ENCODE measurements around the gene PPP2R2B.

PPP2R2B gene

DNA sequence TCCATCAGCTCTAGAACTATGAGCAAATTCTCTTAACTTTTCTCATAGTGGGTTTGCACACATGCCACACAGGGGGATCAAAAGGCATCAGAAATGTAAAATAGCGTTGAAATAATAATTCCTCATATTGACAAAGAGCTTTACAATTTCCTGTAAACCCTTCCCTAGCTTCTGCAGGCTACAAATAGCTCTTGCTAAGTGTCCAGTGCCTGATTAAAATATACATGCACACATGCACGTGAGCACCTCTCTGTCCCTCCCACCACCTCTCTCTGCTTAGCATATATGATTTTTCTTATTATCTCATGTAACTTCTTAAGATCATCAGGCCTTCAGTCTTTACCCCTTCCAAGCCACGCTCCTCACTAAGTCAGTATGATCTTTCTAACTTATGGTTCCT is 13.7 kb upstream of the PPP2R2B start:
- no peaks in the 10 kb centered on the region for H3K36me3 ChIP-seq (ENCODE audit: insufficient read depth)
- TF ChIP-seq, protein P1, sequence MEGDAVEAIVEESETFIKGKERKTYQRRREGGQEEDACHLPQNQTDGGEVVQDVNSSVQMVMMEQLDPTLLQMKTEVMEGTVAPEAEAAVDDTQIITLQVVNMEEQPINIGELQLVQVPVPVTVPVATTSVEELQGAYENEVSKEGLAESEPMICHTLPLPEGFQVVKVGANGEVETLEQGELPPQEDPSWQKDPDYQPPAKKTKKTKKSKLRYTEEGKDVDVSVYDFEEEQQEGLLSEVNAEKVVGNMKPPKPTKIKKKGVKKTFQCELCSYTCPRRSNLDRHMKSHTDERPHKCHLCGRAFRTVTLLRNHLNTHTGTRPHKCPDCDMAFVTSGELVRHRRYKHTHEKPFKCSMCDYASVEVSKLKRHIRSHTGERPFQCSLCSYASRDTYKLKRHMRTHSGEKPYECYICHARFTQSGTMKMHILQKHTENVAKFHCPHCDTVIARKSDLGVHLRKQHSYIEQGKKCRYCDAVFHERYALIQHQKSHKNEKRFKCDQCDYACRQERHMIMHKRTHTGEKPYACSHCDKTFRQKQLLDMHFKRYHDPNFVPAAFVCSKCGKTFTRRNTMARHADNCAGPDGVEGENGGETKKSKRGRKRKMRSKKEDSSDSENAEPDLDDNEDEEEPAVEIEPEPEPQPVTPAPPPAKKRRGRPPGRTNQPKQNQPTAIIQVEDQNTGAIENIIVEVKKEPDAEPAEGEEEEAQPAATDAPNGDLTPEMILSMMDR (conservative IDR thresholded peaks at IDR 0.05; ENCODE audit: low read depth, low read length): no peak
- no peaks in the 10 kb centered on the region for H3K27me3 ChIP-seq (ENCODE audit: insufficient read depth, low read depth)
- H3K4me1 ChIP-seq (ENCODE audit: low read depth, poor library complexity, severe bottlenecking): peaks cover 9% of the 10 kb centered on the region
- H3K79me2 ChIP-seq (ENCODE audit: insufficient read depth, low read depth): no peaks in the 10 kb centered on the region
- H3K9ac ChIP-seq: no peak overlapping the region
- H3K4me3 ChIP-seq (IDR thresholded peaks at IDR 0.05; ENCODE audit: insufficient read depth, low read depth, low read length): no peak overlapping the region
- no peak overlapping the region for H3K4me2 ChIP-seq
- no peaks in the 10 kb centered on the region for H4K20me1 ChIP-seq (ENCODE audit: insufficient read depth)
- H3K27ac ChIP-seq: no peak overlapping the region
- no peak overlapping the region for H2AFZ ChIP-seq (ENCODE audit: low read depth)

DNA sequence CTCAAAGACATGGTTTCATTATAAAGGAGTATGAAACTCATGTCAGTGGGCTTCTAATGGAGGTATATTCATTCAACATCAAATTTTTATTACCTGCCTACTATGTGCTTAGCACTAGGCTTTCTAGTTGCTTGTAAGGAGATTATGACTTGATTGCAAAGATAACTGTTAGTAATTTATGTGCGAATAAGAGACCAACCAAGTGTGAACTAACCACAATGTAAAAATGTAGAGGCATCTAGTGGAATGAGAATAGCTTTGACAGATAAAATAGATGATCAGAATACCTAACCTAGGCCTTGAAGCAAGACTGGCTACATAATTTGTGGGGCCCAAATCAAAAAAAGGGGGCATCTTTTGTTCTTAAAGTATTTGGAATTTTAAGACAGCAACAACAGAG is 13.0 kb upstream of the PPP2R2B start:
- Histone ChIP-seq H3K4me3 (IDR thresholded peaks at IDR 0.05; ENCODE audit: insufficient read depth, low read depth, low read length) (no peak overlapping the region), H3K27me3 (ENCODE audit: insufficient read depth, low read depth) (no peaks in the 10 kb centered on the region), H3K4me1 (ENCODE audit: low read depth, poor library complexity, severe bottlenecking) (peaks cover 9% of the 10 kb centered on the region), H3K36me3 (ENCODE audit: insufficient read depth) (no peaks in the 10 kb centered on the region), H3K4me2 (no peak overlapping the region), H3K79me2 (ENCODE audit: insufficient read depth, low read depth) (no peaks in the 10 kb centered on the region), H3K9ac (no peak overlapping the region), H3K27ac (no peak overlapping the region), H4K20me1 (ENCODE audit: insufficient read depth) (no peaks in the 10 kb centered on the region), H2AFZ (ENCODE audit: low read depth) (no peak overlapping the region)
- TF ChIP-seq, protein P1 (conservative IDR thresholded peaks at IDR 0.05; ENCODE audit: low read depth, low read length): no peak

- TF ChIP-seq, protein P1 (conservative IDR thresholded peaks at IDR 0.05; ENCODE audit: low read depth, low read length): no peak
- H3K4me1 ChIP-seq (ENCODE audit: low read depth, poor library complexity, severe bottlenecking): peaks cover 9% of the 10 kb centered on the region
- H3K27ac ChIP-seq: no peak overlapping the region
- no peak overlapping the region for H3K4me2 ChIP-seq
- no peak overlapping the region for H3K4me3 ChIP-seq (IDR thresholded peaks at IDR 0.05; ENCODE audit: insufficient read depth, low read depth, low read length)
- H3K9ac ChIP-seq: no peak overlapping the region
- no peaks in the 10 kb centered on the region for H3K36me3 ChIP-seq (ENCODE audit: insufficient read depth)
- H2AFZ ChIP-seq (ENCODE audit: low read depth): peak overlapping the region; percentile 58
- no peaks in the 10 kb centered on the region for H3K79me2 ChIP-seq (ENCODE audit: insufficient read depth, low read depth)
- no peaks in the 10 kb centered on the region for H3K27me3 ChIP-seq (ENCODE audit: insufficient read depth, low read depth)
- H4K20me1 ChIP-seq (ENCODE audit: insufficient read depth): no peaks in the 10 kb centered on the region
These were observed 12.3 kb upstream of the PPP2R2B start for GRCh38 chr5:146890731-146891440.

- peaks cover 9% of the 10 kb centered on the region for H3K4me1 ChIP-seq (ENCODE audit: low read depth, poor library complexity, severe bottlenecking)
- no peaks in the 10 kb centered on the region for H3K27me3 ChIP-seq (ENCODE audit: insufficient read depth, low read depth)
- TF ChIP-seq, protein P1 (conservative IDR thresholded peaks at IDR 0.05; ENCODE audit: low read depth, low read length): no peak
- H3K4me3 ChIP-seq (IDR thresholded peaks at IDR 0.05; ENCODE audit: insufficient read depth, low read depth, low read length): no peak overlapping the region
- no peaks in the 10 kb centered on the region for H3K79me2 ChIP-seq (ENCODE audit: insufficient read depth, low read depth)
- no peak overlapping the region for H3K4me2 ChIP-seq
- H3K27ac ChIP-seq: no peak overlapping the region
- H3K9ac ChIP-seq: no peak overlapping the region
- H3K36me3 ChIP-seq (ENCODE audit: insufficient read depth): no peaks in the 10 kb centered on the region
- H2AFZ ChIP-seq (ENCODE audit: low read depth): peak overlapping the region; percentile 16; the same call in 1 of the 2 replicates
- H4K20me1 ChIP-seq (ENCODE audit: insufficient read depth): no peaks in the 10 kb centered on the region
These were observed 11.5 kb upstream of the PPP2R2B start for GRCh38 chr5:146890066-146890465.
